ENCODE data around the gene LRRC25. TPM values are rescaled to one million over a fixed set of nuclear protein-coding genes. Genes with fewer than 3 reads are reported as not detected.
"Not testable (repeated sequence)": the region's sequence is repeated elsewhere in the genome, so short reads cannot be mapped to it uniquely, and the experiment has no call there.

Gene LRRC25
- total RNA-seq, 1 donor from 2014 or later = not detected

GRCh38 chr19:18385359-18385674 is 12.1 kb downstream of the LRRC25 start:
- H3K4me3 Mint-ChIP-seq (ENCODE audit: unreplicated experiment) = no peak overlapping the region
- Histone ChIP-seq H4K20me1 (ENCODE audit: insufficient read depth, low read length) (peaks cover 25% of the 10 kb centered on the region), H3K4me1 (ENCODE audit: insufficient read depth, low read length) (peaks cover 19% of the 10 kb centered on the region), H3K4me2 (ENCODE audit: low read length) (peak overlapping the region; percentile 79), H3K27ac (ENCODE audit: low read depth, low read length) (no peak overlapping the region), H3K36me3 (ENCODE audit: insufficient read depth, low read length) (no peaks in the 10 kb centered on the region), H3K79me2 (ENCODE audit: insufficient read depth, low read length) (peaks cover 17% of the 10 kb centered on the region), H3K9me3 (ENCODE audit: insufficient read depth, low read depth, low read length) (no peaks in the 10 kb centered on the region), H3K9ac (ENCODE audit: low read length) (no peak overlapping the region), H2AFZ (ENCODE audit: low read depth, low read length) (no peak overlapping the region), H3K4me3 (ENCODE audit: insufficient read depth, low read depth, low read length) (no peak overlapping the region), H3K27me3 (ENCODE audit: insufficient read depth, low read length) (no peaks in the 10 kb centered on the region)
- no peaks in the 10 kb centered on the region for H3K9me3 Mint-ChIP-seq (ENCODE audit: unreplicated experiment)
- no peak for FAIRE-seq
- no peak for DNase-seq (ENCODE audit: low read depth)
- TF ChIP-seq EZH2 (IDR thresholded peaks at IDR 0.05; ENCODE audit: insufficient read depth, low read length) (no peak), CTCF (IDR thresholded peaks at IDR 0.05; ENCODE audit: insufficient read depth, low read depth, low read length) (no peak)
- peaks cover 6% of the 10 kb centered on the region for H3K27me3 Mint-ChIP-seq (ENCODE audit: low read depth, unreplicated experiment)
- H3K4me1 Mint-ChIP-seq (ENCODE audit: low read depth, unreplicated experiment) = peaks cover 5% of the 10 kb centered on the region
- peak overlapping the region; percentile 66 for H3K27ac Mint-ChIP-seq (ENCODE audit: unreplicated experiment)
- no peaks in the 10 kb centered on the region for H3K36me3 Mint-ChIP-seq (ENCODE audit: low read depth, unreplicated experiment)

- no peak overlapping the region for H3K4me3 ChIP-seq (ENCODE audit: insufficient read depth, low read depth, low read length)
- peaks cover 7% of the 10 kb centered on the region for H3K4me1 Mint-ChIP-seq (ENCODE audit: low read depth, unreplicated experiment)
- H3K36me3 Mint-ChIP-seq (ENCODE audit: low read depth, unreplicated experiment) = no peaks in the 10 kb centered on the region
- DNase-seq (ENCODE audit: low read depth) = no peak
- H3K9me3 ChIP-seq (ENCODE audit: insufficient read depth, low read depth, low read length) = no peaks in the 10 kb centered on the region
- no peaks in the 10 kb centered on the region for H3K9me3 Mint-ChIP-seq (ENCODE audit: unreplicated experiment)
- H3K4me2 ChIP-seq (ENCODE audit: low read length) = no peak overlapping the region
- H3K4me1 ChIP-seq (ENCODE audit: insufficient read depth, low read length) = peaks cover 19% of the 10 kb centered on the region
- no peak overlapping the region for H3K9ac ChIP-seq (ENCODE audit: low read length)
- no peaks in the 10 kb centered on the region for H3K27me3 ChIP-seq (ENCODE audit: insufficient read depth, low read length)
- peaks cover 17% of the 10 kb centered on the region for H3K79me2 ChIP-seq (ENCODE audit: insufficient read depth, low read length)
- H3K27me3 Mint-ChIP-seq (ENCODE audit: low read depth, unreplicated experiment) = peaks cover 6% of the 10 kb centered on the region
- TF ChIP-seq CTCF (IDR thresholded peaks at IDR 0.05; ENCODE audit: insufficient read depth, low read depth, low read length) = no peak
- no peak for TF ChIP-seq EZH2 (IDR thresholded peaks at IDR 0.05; ENCODE audit: insufficient read depth, low read length)
- no peak overlapping the region for H3K27ac Mint-ChIP-seq (ENCODE audit: unreplicated experiment)
- no peaks in the 10 kb centered on the region for H3K36me3 ChIP-seq (ENCODE audit: insufficient read depth, low read length)
- H3K4me3 Mint-ChIP-seq (ENCODE audit: unreplicated experiment) = no peak overlapping the region
- H4K20me1 ChIP-seq (ENCODE audit: insufficient read depth, low read length) = peaks cover 22% of the 10 kb centered on the region
- FAIRE-seq = no peak
- H3K27ac ChIP-seq (ENCODE audit: low read depth, low read length) = no peak overlapping the region
- H2AFZ ChIP-seq (ENCODE audit: low read depth, low read length) = no peak overlapping the region
Observed at GRCh38 chr19:18384775-18385174, 12.6 kb downstream of the LRRC25 start.

GRCh38 chr19:18383622-18384021 is 13.8 kb downstream of the LRRC25 start:
- H2AFZ ChIP-seq (ENCODE audit: low read depth, low read length); H3K27ac Mint-ChIP-seq (ENCODE audit: unreplicated experiment); H3K27me3 ChIP-seq (ENCODE audit: insufficient read depth, low read length); H3K4me2 ChIP-seq (ENCODE audit: low read length); H3K9me3 ChIP-seq (ENCODE audit: insufficient read depth, low read depth, low read length); H3K36me3 ChIP-seq (ENCODE audit: insufficient read depth, low read length); DNase-seq (ENCODE audit: low read depth); FAIRE-seq; H3K36me3 Mint-ChIP-seq (ENCODE audit: low read depth, unreplicated experiment); H3K9me3 Mint-ChIP-seq (ENCODE audit: unreplicated experiment); H3K27ac ChIP-seq (ENCODE audit: low read depth, low read length); H3K4me3 ChIP-seq (ENCODE audit: insufficient read depth, low read depth, low read length); H3K4me3 Mint-ChIP-seq (ENCODE audit: unreplicated experiment); H3K4me1 Mint-ChIP-seq (ENCODE audit: low read depth, unreplicated experiment); H3K9ac ChIP-seq (ENCODE audit: low read length); H3K27me3 Mint-ChIP-seq (ENCODE audit: low read depth, unreplicated experiment): not testable (repeated sequence)
- H4K20me1 ChIP-seq (ENCODE audit: insufficient read depth, low read length) = peaks cover 14% of the 10 kb centered on the region
- peaks cover 20% of the 10 kb centered on the region for H3K4me1 ChIP-seq (ENCODE audit: insufficient read depth, low read length)
- peaks cover 17% of the 10 kb centered on the region for H3K79me2 ChIP-seq (ENCODE audit: insufficient read depth, low read length)

Measured in astrocyte (in vitro differentiated cells and primary cell).